OCI-LY3 (cell line): ENCODE measurements around the gene GPR162.

Experiments used
- EZH2phosphoT487 ChIP-seq: fragments of 200-600 bp; shearing (Covaris generic); IDR thresholded peaks from 2 replicates; pipeline ENCODE4 v1.6.1; 2018; ENCODE audit warnings: antibody characterized with exemption, mixed run types, low read depth
- TF ChIP-seq, protein P1 (sequence below): fragments of 200-600, 300-600 bp; sonication (generic); IDR thresholded peaks from 2 replicates; pipeline ENCODE4 v1.5.1; 2014; ENCODE audit warnings: antibody characterized with exemption, low read length, low read depth

DNA sequence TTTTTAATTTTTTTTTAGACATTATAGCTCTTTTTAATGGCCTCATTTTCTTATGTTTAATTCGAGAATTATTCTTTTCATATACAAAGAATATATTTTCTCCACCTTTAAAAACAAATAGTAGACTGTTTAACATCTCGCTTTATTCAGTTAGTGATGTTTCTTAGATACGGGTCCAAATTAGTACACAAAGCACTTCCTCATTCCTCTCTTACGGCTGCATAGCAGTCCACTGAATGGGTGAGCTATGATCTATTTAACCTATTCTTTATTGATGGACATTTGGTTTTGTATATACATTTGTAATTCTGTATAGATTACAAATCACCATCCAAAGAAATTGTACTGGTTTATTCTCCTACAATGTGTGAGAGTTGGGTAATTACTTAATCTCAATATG is 8.3 kb upstream of the GPR162 start:
- TF ChIP-seq, protein P1, sequence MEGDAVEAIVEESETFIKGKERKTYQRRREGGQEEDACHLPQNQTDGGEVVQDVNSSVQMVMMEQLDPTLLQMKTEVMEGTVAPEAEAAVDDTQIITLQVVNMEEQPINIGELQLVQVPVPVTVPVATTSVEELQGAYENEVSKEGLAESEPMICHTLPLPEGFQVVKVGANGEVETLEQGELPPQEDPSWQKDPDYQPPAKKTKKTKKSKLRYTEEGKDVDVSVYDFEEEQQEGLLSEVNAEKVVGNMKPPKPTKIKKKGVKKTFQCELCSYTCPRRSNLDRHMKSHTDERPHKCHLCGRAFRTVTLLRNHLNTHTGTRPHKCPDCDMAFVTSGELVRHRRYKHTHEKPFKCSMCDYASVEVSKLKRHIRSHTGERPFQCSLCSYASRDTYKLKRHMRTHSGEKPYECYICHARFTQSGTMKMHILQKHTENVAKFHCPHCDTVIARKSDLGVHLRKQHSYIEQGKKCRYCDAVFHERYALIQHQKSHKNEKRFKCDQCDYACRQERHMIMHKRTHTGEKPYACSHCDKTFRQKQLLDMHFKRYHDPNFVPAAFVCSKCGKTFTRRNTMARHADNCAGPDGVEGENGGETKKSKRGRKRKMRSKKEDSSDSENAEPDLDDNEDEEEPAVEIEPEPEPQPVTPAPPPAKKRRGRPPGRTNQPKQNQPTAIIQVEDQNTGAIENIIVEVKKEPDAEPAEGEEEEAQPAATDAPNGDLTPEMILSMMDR: no peak
- no peak for TF ChIP-seq EZH2phosphoT487
